Measurements from ENCODE around the gene IPMK.

- no peak for TF ChIP-seq POLR2A (IDR thresholded peaks at IDR 0.05)
- TF ChIP-seq CTCF (IDR thresholded peaks at IDR 0.05) = no peak
- no peak for TF ChIP-seq POLR2AphosphoS5 (IDR thresholded peaks at IDR 0.05)
Measured at GRCh38 chr10:58171146-58171545, 96.5 kb downstream of the IPMK start.

Measured in transverse colon (tissue), 4 donors.